ENCODE data around the gene LTB4R. TPM values are rescaled to one million over a fixed set of nuclear protein-coding genes. Genes with fewer than 3 reads are reported as not detected.

The LTB4R gene
- total and polyA plus RNA-seq, 9 of the 15 experiments (the other 6 are each of a cell fraction or from before 2014, with no cell fraction given) = 0.38 to 10.5 (median 2.8) TPM

DNA sequence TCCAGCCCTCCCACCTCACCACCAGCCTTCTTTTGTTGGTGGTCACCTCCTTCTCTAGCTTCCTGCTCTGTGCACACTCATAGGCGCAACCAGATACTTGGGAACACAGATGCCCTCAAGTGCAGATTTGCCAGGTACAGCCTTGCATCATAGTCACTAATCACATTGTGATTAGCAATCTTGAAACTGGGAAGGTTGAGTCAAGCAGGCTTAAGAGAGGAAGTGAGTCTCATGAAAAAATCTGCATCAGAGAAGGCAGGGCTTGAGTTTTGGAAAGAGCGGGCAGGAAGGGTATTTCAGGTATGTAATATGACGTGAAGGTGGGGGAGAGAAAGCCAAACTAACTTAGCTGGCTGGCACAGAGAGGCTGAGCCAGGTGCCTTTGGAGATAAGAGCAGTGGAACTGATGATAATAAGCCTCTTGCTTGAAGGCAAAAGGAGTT is 37.2 kb upstream of the LTB4R start (continued):
- TF ChIP-seq, protein P1, sequence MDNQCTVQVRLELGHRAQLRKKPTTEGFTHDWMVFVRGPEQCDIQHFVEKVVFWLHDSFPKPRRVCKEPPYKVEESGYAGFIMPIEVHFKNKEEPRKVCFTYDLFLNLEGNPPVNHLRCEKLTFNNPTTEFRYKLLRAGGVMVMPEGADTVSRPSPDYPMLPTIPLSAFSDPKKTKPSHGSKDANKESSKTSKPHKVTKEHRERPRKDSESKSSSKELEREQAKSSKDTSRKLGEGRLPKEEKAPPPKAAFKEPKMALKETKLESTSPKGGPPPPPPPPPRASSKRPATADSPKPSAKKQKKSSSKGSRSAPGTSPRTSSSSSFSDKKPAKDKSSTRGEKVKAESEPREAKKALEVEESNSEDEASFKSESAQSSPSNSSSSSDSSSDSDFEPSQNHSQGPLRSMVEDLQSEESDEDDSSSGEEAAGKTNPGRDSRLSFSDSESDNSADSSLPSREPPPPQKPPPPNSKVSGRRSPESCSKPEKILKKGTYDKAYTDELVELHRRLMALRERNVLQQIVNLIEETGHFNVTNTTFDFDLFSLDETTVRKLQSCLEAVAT (IDR thresholded peaks at IDR 0.05) = no peak
- TF ChIP-seq, protein P2, sequence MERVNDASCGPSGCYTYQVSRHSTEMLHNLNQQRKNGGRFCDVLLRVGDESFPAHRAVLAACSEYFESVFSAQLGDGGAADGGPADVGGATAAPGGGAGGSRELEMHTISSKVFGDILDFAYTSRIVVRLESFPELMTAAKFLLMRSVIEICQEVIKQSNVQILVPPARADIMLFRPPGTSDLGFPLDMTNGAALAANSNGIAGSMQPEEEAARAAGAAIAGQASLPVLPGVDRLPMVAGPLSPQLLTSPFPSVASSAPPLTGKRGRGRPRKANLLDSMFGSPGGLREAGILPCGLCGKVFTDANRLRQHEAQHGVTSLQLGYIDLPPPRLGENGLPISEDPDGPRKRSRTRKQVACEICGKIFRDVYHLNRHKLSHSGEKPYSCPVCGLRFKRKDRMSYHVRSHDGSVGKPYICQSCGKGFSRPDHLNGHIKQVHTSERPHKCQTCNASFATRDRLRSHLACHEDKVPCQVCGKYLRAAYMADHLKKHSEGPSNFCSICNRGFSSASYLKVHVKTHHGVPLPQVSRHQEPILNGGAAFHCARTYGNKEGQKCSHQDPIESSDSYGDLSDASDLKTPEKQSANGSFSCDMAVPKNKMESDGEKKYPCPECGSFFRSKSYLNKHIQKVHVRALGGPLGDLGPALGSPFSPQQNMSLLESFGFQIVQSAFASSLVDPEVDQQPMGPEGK (CRISPR knock-in tag; IDR thresholded peaks at IDR 0.05; ENCODE audit: borderline replicate concordance) = no peak
- TF ChIP-seq STAT5A (IDR thresholded peaks at IDR 0.05; ENCODE audit: borderline replicate concordance, low read length) = peak; percentile 43; the same call in 1 of the 2 replicates
- peak; percentile 67 for TF ChIP-seq MTA2 (IDR thresholded peaks at IDR 0.05; ENCODE audit: low read depth)
- TF ChIP-seq NEUROD1 (IDR thresholded peaks at IDR 0.05; ENCODE audit: borderline replicate concordance, low read depth, low read length, partially characterized antibody) = no peak
- TF ChIP-seq LEF1 (IDR thresholded peaks at IDR 0.05) = no peak

DNA sequence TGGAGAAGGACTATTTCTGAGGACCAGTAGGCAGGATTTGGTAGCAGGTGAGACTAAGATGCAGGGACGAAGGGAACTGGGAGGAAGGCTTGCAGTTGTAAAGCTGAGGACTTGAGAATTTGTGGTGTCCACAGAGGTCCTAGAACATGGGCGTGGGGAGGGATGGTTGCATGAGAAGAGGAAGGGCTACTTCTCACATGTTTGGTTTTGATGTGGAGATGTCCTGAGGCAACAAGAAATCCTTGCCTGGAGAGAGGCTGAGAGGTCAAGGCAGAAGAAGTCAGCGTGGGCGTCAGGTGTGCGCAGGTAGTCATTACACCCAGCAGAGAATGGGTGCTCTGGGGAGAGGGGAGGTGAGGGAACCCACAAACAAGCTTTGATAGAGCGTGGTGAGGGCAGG is 34.2 kb upstream of the LTB4R start:
- H3K27ac ChIP-seq (ENCODE audit: extremely low read depth, low read depth, low read length) = no peak overlapping the region
- H3K9me3 ChIP-seq (replicated peaks; ENCODE audit: control insufficient read depth, insufficient read depth, low read depth, low read length) = no peaks in the 10 kb centered on the region
- peaks cover 16 to 26% of the 10 kb centered on the region in 2 experiments; a peak in 4 of 5 replicates for H3K4me1 ChIP-seq (replicated peaks in 1 of 2; ENCODE audit: control insufficient read depth in 2 of 2, insufficient read depth in 2 of 2, low read length in 2 of 2)
- ATAC-seq (no peak), FAIRE-seq (no peak), DNase-seq (ENCODE audit: extremely low read depth in 1 of 4, low spot score in 3 of 4) (no peak)
- no peaks in the 10 kb centered on the region for H3K79me2 ChIP-seq (ENCODE audit: control insufficient read depth, insufficient read depth, low read length)
- intact Hi-C loops (cut with micrococcal nuclease) = no loop called here
- no peaks in the 10 kb centered on the region for H3K27me3 ChIP-seq (ENCODE audit: control insufficient read depth in 2 of 2, insufficient read depth in 2 of 2, low read length in 2 of 2)
- H2AFZ ChIP-seq (ENCODE audit: low read depth, low read length) = no peak overlapping the region
- in situ Hi-C loops (cut with MboI) = no loop called here
- no peak overlapping the region for H3K4me2 ChIP-seq (ENCODE audit: insufficient read depth, low read length)
- POLR2A ChIA-PET = no interaction called here
- H3K4me3 ChIP-seq = no peak overlapping the region
- no peak overlapping the region for H3K9ac ChIP-seq (ENCODE audit: insufficient read depth in 1 of 2, low read depth in 2 of 2, low read length in 2 of 2)
- no peaks in the 10 kb centered on the region; the same call in 2 of the 3 replicates for H3K36me3 ChIP-seq (ENCODE audit: control insufficient read depth, insufficient read depth, low read length)
- BruUV-seq (replicated peaks) = no TSS peak
- peaks cover 2% of the 10 kb centered on the region for H3K9me1 ChIP-seq (ENCODE audit: control insufficient read depth, insufficient read depth, low read length)
- 71% methylated on average over 4 of the region's 6 CpGs for WGBS (ENCODE audit: insufficient coverage, low coverage, missing lambda C conversion rate)
- H4K20me1 ChIP-seq (replicated peaks; ENCODE audit: control insufficient read depth, insufficient read depth, low read length) = no peaks in the 10 kb centered on the region
- CTCF ChIA-PET (ENCODE audit: low intra/inter-chr PET ratio) = no interaction called here
- no peak for TF ChIP-seq POLR3G (IDR thresholded peaks at IDR 0.05; ENCODE audit: extremely low read depth, insufficient read length, insufficient replicate concordance)
- no peak for TF ChIP-seq ESRRB (CRISPR knock-in tag; IDR thresholded peaks at IDR 0.05; ENCODE audit: borderline replicate concordance)
- TF ChIP-seq ETV6 (IDR thresholded peaks at IDR 0.05; ENCODE audit: borderline replicate concordance in 1 of 2, low read depth in 2 of 2, low read length in 1 of 2) = no peak
- TF ChIP-seq ETV6 (CRISPR knock-in tag; IDR thresholded peaks at IDR 0.05; ENCODE audit: borderline replicate concordance) = no peak
- no peak for TF ChIP-seq TCF7 (IDR thresholded peaks at IDR 0.05; ENCODE audit: borderline replicate concordance)
- no peak for TF ChIP-seq U2AF2 (optimal IDR thresholded peaks at IDR 0.05; ENCODE audit: low read depth, low read length)
- TF ChIP-seq NCOA2 (IDR thresholded peaks at IDR 0.05; ENCODE audit: partially characterized antibody in 2 of 2) = no peak
- no peak for TF ChIP-seq ZNF239 (CRISPR knock-in tag; IDR thresholded peaks at IDR 0.05)
- no peak for TF ChIP-seq TCF3 (CRISPR knock-in tag; IDR thresholded peaks at IDR 0.05)
- no peak for TF ChIP-seq KDM2B (CRISPR knock-in tag; IDR thresholded peaks at IDR 0.05)
- TF ChIP-seq SRSF7 (optimal IDR thresholded peaks at IDR 0.05; ENCODE audit: low read depth, low read length) = no peak
- TF ChIP-seq, protein P3, sequence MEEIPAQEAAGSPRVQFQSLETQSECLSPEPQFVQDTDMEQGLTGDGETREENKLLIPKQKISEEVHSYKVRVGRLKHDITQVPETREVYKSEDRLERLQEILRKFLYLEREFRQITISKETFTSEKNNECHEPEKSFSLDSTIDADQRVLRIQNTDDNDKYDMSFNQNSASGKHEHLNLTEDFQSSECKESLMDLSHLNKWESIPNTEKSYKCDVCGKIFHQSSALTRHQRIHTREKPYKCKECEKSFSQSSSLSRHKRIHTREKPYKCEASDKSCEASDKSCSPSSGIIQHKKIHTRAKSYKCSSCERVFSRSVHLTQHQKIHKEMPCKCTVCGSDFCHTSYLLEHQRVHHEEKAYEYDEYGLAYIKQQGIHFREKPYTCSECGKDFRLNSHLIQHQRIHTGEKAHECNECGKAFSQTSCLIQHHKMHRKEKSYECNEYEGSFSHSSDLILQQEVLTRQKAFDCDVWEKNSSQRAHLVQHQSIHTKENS (CRISPR knock-in tag; IDR thresholded peaks at IDR 0.05) = no peak
- no peak for TF ChIP-seq SMARCE1 (IDR thresholded peaks at IDR 0.05)

Measured in K562 (cell line).